ENCODE measurements around the gene PDZD2.
"Not testable (repeated sequence)": the region's sequence is repeated elsewhere in the genome, so short reads cannot be mapped to it uniquely, and the experiment has no call there.

The PDZD2 gene

DNA sequence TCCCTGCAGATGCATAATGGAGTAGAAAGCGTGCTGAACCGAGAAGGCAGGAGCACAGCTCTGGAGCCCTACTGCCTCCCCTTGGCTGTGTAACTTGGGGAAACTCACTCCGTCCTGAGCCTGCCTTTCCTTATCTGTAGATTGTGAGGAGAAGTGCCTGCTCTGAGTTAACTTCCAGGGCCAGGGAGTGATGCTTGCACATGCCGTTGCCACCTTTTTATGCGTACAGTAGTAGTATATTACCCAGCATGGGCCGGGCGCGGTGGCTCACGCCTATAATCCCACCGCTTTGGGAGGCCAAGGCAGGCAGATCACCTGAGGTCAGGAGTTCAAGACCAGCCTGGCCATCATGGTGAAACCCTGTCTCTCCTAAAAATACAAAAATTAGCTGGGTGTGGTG lies 87.1 kb downstream of the PDZD2 start:
- H3K27me3 ChIP-seq: no peaks in the 10 kb centered on the region
- TF ChIP-seq, protein P1, sequence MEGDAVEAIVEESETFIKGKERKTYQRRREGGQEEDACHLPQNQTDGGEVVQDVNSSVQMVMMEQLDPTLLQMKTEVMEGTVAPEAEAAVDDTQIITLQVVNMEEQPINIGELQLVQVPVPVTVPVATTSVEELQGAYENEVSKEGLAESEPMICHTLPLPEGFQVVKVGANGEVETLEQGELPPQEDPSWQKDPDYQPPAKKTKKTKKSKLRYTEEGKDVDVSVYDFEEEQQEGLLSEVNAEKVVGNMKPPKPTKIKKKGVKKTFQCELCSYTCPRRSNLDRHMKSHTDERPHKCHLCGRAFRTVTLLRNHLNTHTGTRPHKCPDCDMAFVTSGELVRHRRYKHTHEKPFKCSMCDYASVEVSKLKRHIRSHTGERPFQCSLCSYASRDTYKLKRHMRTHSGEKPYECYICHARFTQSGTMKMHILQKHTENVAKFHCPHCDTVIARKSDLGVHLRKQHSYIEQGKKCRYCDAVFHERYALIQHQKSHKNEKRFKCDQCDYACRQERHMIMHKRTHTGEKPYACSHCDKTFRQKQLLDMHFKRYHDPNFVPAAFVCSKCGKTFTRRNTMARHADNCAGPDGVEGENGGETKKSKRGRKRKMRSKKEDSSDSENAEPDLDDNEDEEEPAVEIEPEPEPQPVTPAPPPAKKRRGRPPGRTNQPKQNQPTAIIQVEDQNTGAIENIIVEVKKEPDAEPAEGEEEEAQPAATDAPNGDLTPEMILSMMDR (IDR thresholded peaks at IDR 0.05; ENCODE audit: low read depth, low read length): no peak

DNA sequence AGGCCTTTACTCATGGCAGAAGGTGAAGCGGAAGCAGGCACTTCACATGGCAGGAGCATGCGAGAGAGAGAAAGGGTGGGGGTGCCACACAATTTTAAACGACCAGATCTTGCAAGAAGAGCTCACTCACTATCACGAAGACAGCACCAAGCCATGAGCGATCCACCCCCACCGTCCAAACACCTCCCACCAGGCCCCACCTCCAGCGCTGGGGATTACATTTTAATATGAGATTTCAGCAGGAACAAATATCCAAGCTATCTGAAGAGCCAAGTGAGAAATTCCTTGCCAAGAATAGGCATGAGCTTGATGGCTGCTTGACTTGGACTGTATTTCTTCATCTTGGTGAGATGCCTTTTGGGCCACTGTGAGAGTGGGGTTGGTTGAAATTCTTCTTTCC lies 88.0 kb downstream of the PDZD2 start:
- no peaks in the 10 kb centered on the region for H3K27me3 ChIP-seq
- no peaks in the 10 kb centered on the region for H3K4me1 ChIP-seq
- no peaks in the 10 kb centered on the region for H3K9me3 ChIP-seq
- no peaks in the 10 kb centered on the region for H3K36me3 ChIP-seq
- no peak for DNase-seq
- TF ChIP-seq, protein P1 (IDR thresholded peaks at IDR 0.05; ENCODE audit: low read depth, low read length): no peak
- no peak overlapping the region for H3K4me3 ChIP-seq (ENCODE audit: low read depth, low read length)

More for the DNA sequence above, 87.1 kb downstream of the PDZD2 start:
- Histone ChIP-seq H3K9me3 (no peaks in the 10 kb centered on the region), H3K36me3 (no peaks in the 10 kb centered on the region), H3K4me1 (no peaks in the 10 kb centered on the region), H3K4me3 (ENCODE audit: low read depth, low read length) (no peak overlapping the region)
- DNase-seq: no peak

DNA sequence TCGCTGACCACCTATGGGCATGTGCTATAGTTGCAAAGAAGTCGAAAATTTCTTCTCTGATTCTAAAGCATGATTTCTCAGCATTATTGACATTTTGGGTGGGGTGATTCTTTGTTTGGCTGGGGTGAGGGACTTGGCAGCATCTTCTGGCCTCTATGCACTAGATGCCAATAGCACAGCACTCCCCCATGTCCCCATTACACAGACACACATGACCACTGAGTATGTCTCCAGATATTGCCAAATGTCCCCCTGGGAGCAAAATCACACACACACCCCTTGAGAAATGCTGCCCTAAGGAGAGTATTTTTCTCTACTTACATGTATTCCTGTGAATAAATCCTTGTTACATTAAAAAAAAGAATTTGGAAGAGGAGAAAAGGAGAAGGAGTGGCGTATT lies 89.1 kb downstream of the PDZD2 start:
- Histone ChIP-seq H3K4me1 (no peaks in the 10 kb centered on the region), H3K27me3 (no peaks in the 10 kb centered on the region), H3K9me3 (no peaks in the 10 kb centered on the region), H3K36me3 (no peaks in the 10 kb centered on the region), H3K4me3 (ENCODE audit: low read depth, low read length) (no peak overlapping the region)
- TF ChIP-seq, protein P1 (IDR thresholded peaks at IDR 0.05; ENCODE audit: low read depth, low read length): no peak
- DNase-seq: no peak

DNA sequence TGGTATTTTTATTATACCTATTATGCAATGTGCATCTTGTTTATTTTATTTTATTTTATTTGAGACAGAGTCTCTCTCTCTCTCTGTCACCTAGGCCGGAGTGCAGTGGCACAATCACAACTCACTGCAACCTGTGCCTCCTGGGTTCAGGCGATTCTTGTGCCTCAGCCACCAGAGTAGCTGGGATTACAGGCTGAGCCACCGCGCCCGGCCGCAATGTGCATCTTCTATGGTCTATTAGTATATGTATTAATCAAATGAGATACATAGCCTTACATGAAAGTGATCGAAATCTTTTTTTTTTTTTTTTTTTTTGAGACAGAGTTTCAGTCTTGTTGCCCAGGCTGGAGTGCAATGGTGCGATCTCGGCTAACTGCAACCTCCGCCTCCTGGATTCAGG lies 89.9 kb downstream of the PDZD2 start:
- H3K27me3 ChIP-seq, H3K4me1 ChIP-seq, DNase-seq: not testable (repeated sequence)

DNA sequence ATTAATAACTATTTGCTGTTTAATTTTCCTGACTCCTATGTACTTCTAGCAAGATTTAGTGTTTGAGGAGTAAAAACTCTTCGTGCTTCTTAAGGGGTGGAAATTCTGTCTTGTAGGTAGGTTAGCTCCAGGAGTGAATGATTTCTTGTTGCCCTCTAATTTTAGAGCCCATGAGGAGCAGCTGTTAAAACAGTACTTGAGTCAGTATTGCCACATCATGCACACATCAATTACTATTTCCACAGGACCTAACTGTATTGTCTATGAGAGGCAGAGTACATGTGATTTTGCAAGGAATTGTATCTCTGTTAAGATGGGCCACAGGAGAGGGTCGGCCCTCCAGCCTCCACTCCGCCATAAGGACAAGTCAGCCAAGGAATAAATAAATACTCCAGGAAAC lies 91.2 kb downstream of the PDZD2 start:
- Histone ChIP-seq H3K4me3 (ENCODE audit: low read depth, low read length) (no peak overlapping the region), H3K27me3 (no peaks in the 10 kb centered on the region), H3K36me3 (no peaks in the 10 kb centered on the region), H3K4me1 (no peaks in the 10 kb centered on the region), H3K9me3 (no peaks in the 10 kb centered on the region)
- no peak for DNase-seq
- TF ChIP-seq, protein P1 (IDR thresholded peaks at IDR 0.05; ENCODE audit: low read depth, low read length): no peak

More for the DNA sequence above, 89.9 kb downstream of the PDZD2 start:
- not testable (repeated sequence) for H3K9me3 ChIP-seq; H3K4me3 ChIP-seq (ENCODE audit: low read depth, low read length); H3K36me3 ChIP-seq

DNA sequence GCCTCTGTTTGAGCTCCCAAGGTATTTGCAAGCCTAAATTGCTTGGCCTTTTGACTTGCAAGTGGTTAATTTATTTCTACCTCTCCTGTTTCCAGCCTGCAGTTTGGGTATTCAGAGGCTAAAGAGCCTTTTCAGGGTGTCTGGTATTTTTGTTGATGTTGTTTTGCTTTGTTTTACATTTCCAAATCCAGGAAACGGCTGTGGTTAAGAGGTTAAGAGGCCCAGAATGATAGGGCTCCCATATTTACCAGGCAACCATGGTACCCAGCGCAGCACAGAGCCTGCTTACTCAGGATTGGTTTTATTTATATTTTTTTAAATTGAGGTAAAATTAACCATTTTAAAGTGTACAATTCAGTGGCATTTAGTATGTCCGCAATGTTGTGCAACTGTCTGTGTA lies 92.1 kb downstream of the PDZD2 start:
- H3K4me1 ChIP-seq: no peaks in the 10 kb centered on the region
- TF ChIP-seq, protein P1 (IDR thresholded peaks at IDR 0.05; ENCODE audit: low read depth, low read length): no peak
- DNase-seq: no peak
- no peaks in the 10 kb centered on the region for H3K27me3 ChIP-seq
- no peak overlapping the region for H3K4me3 ChIP-seq (ENCODE audit: low read depth, low read length)
- no peaks in the 10 kb centered on the region for H3K9me3 ChIP-seq
- H3K36me3 ChIP-seq: no peaks in the 10 kb centered on the region

DNA sequence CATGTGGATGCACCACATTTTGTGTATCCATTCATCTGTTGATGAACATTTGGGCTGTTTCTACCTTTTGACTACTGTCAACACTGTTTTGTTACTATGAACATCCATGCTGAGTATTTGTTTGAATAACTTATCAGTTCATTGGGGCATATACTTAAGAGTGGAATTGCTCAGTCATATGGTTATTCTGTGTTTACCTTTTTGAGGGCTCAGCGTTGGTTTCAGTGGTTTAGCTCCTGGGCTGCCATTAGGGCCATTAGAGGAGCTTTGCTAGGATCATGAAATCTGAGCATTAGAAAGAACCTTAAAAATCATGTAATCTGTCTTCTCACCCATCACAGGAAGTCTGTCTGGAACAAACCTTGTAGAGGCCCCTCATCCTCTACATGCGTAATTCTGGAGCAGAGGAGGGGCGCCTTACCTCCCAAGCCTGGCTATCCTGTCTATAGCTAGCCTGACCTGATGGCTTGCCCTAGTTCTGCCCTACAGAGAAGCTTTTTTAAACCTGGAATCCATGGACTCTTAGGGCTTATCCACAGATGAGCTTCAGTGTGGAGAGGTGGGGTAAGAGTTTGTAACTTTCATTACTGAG lies 92.9 kb downstream of the PDZD2 start:
- no peak for DNase-seq
- Histone ChIP-seq H3K27me3 (no peaks in the 10 kb centered on the region), H3K36me3 (no peaks in the 10 kb centered on the region), H3K4me3 (ENCODE audit: low read depth, low read length) (no peak overlapping the region), H3K9me3 (no peaks in the 10 kb centered on the region), H3K4me1 (no peaks in the 10 kb centered on the region)
- TF ChIP-seq, protein P1 (IDR thresholded peaks at IDR 0.05; ENCODE audit: low read depth, low read length): no peak

DNA sequence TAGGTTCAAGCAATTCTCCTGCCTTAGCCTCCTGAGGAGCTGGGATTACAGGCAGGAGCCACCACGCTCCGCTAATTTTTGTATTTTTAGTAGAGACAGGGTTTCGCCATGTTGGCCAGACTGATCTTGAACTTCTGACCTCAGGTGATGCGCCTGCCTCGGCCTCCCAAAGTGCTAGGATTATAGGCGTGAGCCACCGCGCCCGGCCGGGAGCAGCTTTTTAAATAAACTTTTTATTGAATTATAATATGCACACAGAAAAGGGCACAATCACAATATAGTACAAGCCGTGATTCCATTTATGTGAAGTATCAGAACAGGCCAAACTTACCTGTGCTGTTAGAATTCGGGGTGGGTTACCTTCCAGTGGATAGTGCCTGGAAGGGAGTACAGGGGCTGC lies 93.9 kb downstream of the PDZD2 start:
- not testable (repeated sequence) for H3K4me3 ChIP-seq (ENCODE audit: low read depth, low read length); H3K9me3 ChIP-seq; H3K4me1 ChIP-seq; H3K36me3 ChIP-seq; DNase-seq; H3K27me3 ChIP-seq
